ENCODE measurements around the gene MYBPC3. TPM values are rescaled to one million over a fixed set of nuclear protein-coding genes. Genes with fewer than 3 reads are reported as not detected.
"Not testable (repeated sequence)": the region's sequence is repeated elsewhere in the genome, so short reads cannot be mapped to it uniquely, and the experiment has no call there.

Gene MYBPC3
- total RNA-seq, 1 donor from 2014 or later, result not detected

DNA sequence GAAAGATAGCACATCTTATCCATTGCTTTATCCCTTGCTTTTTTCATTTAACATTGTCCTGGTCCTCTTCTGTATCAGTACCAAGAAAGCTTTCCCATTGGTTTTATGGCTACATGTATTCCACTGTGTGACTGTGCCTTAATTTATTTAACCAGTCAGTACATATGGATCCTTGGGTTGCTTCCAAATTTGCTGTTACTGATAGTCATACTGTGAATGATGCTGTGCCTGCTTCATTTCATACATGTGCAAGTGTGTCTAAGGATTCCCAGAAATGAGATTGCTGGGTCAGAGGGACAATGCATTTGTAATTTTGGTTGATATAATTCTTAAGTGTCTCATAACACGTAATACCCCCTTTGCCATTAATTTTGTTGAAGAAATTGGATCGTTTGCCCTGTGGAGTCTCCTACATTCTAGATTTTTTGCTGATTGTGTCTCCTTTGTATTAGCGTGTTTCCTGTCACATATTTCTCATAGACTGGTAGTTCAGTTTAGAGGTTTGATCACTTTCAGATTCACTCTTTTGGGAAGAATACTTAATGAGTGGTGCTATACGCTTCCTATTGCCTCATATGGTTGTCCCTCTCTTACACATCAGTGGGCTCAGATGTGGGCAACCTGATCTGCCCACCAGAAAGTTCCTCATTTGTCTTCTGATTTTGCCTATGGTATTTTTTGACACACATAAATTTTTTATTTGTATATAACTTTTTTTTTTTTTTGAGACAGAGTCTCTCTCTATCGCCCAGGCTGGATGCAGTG is 35.3 kb downstream of the MYBPC3 start:
- no peaks in the 10 kb centered on the region for H3K27me3 ChIP-seq
- H3K9me3 ChIP-seq, result no peaks in the 10 kb centered on the region
- DNase-seq (ENCODE audit: extremely low spot score in 2 of 2), result no peak
- no peak overlapping the region for H3K27ac ChIP-seq
- no peaks in the 10 kb centered on the region for H3K4me1 ChIP-seq
- TF ChIP-seq, protein P1, sequence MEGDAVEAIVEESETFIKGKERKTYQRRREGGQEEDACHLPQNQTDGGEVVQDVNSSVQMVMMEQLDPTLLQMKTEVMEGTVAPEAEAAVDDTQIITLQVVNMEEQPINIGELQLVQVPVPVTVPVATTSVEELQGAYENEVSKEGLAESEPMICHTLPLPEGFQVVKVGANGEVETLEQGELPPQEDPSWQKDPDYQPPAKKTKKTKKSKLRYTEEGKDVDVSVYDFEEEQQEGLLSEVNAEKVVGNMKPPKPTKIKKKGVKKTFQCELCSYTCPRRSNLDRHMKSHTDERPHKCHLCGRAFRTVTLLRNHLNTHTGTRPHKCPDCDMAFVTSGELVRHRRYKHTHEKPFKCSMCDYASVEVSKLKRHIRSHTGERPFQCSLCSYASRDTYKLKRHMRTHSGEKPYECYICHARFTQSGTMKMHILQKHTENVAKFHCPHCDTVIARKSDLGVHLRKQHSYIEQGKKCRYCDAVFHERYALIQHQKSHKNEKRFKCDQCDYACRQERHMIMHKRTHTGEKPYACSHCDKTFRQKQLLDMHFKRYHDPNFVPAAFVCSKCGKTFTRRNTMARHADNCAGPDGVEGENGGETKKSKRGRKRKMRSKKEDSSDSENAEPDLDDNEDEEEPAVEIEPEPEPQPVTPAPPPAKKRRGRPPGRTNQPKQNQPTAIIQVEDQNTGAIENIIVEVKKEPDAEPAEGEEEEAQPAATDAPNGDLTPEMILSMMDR (IDR thresholded peaks at IDR 0.05), result no peak
- TF ChIP-seq POLR2A (IDR thresholded peaks at IDR 0.05), result no peak
- no peak for TF ChIP-seq POLR2AphosphoS5 (IDR thresholded peaks at IDR 0.05; ENCODE audit: insufficient read depth in 1 of 2, low read depth in 1 of 2)
- H3K36me3 ChIP-seq, result peaks cover 0 to 74% of the 10 kb centered on the region in 2 donors
- H3K4me3 ChIP-seq, result no peak overlapping the region
- intact Hi-C loops (cut with DNase I), result no loop called here

DNA sequence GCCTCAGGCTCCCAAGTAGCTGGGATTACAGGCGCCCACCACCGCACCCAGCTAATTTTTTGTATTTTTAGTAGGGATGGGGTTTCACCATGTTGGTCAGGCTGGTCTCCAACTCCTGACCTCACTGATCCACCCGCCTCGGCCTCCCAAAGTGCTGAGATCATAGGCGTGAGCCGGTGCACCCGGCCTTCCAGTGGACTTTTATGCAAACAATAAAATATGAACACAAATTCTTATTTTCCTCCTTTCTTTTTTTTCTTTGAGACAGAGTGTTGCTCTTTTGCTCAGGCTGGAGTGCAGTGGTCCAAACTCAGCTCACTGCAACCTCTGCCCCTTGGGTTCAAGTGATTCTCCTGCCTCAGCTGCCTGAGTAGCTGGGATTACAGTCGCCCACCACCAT is 36.0 kb downstream of the MYBPC3 start:
- H3K27ac ChIP-seq; H3K4me3 ChIP-seq; DNase-seq (ENCODE audit: extremely low spot score in 2 of 2); H3K4me1 ChIP-seq; H3K27me3 ChIP-seq; intact Hi-C loops (cut with DNase I); H3K9me3 ChIP-seq: not testable (repeated sequence)
- H3K36me3 ChIP-seq, result peaks cover 0 to 74% of the 10 kb centered on the region in 2 donors

DNA sequence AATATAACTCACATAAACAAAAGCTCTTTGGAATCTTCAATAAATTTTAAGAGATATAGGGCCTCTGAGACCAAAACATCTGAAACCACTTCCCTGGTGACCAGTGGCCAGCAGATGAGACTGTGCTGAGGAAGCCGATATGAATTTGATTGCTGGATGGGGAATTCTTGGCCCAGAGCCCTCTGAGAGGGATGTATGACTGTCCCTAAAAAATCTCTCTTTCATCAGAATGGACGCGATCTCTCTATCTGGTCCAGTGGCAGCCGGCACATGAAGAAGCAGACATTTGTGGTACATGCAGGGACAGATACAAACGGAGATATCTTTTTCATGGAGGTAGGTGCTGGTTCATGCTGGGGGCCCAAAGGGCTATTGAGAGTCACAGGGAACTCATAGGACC is 37.5 kb downstream of the MYBPC3 start:
- Histone ChIP-seq H3K36me3 (peaks cover 0 to 81% of the 10 kb centered on the region in 2 donors), H3K27me3 (no peaks in the 10 kb centered on the region), H3K4me1 (no peaks in the 10 kb centered on the region), H3K27ac (no peak overlapping the region), H3K4me3 (no peak overlapping the region), H3K9me3 (no peaks in the 10 kb centered on the region)
- intact Hi-C loops (cut with DNase I), result no loop called here
- DNase-seq (ENCODE audit: extremely low spot score in 2 of 2), result no peak
- TF ChIP-seq POLR2A (IDR thresholded peaks at IDR 0.05) (no peak), POLR2AphosphoS5 (IDR thresholded peaks at IDR 0.05; ENCODE audit: insufficient read depth in 1 of 2, low read depth in 1 of 2) (no peak)
- TF ChIP-seq, protein P1 (IDR thresholded peaks at IDR 0.05), result no peak

DNA sequence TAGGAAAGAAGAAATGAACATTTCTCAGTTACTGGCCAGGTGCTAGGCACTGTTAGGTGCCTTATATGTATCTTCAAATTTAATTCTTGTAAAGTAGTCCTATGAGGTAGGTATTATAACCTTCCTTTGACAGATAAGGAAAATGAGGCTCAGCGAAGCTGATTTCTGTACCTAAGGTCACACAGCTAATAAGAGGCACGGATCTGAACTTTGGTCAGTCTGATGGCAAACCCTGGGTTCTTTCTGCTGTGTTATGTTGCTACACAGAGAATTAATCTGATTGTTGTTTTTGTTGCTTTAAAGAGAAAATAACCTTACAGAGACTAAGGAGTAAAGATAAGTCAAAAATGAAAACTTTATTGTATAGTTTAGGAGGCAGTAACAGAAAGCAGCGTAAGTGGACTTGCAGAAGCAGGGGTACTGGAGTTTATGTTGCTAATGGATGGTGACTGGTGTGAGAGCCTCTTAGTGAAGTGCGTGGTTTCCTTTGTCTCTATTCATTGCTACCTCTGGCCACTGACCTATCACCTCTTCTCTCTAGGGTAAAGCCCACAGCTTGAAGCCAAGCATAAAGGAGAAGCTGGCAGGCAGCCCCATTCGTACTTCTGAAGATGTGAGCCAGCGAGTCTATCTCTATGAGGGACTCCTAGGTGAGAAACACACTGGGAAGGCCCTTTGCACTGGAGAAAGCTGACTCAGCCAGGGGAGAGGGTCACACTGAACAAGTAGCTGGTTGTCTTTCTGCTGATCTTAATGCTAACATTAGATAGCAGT is 44.3 kb downstream of the MYBPC3 start:
- H3K9me3 ChIP-seq, result no peaks in the 10 kb centered on the region
- no peak for TF ChIP-seq POLR2A (IDR thresholded peaks at IDR 0.05)
- no peak for DNase-seq (ENCODE audit: extremely low spot score in 2 of 2)
- no peak overlapping the region for H3K4me3 ChIP-seq
- H3K27ac ChIP-seq, result no peak overlapping the region
- intact Hi-C loops (cut with DNase I), result no loop called here
- peaks cover 6 to 86% of the 10 kb centered on the region in 2 donors for H3K36me3 ChIP-seq
- H3K4me1 ChIP-seq, result no peaks in the 10 kb centered on the region
- H3K27me3 ChIP-seq, result no peaks in the 10 kb centered on the region

DNA sequence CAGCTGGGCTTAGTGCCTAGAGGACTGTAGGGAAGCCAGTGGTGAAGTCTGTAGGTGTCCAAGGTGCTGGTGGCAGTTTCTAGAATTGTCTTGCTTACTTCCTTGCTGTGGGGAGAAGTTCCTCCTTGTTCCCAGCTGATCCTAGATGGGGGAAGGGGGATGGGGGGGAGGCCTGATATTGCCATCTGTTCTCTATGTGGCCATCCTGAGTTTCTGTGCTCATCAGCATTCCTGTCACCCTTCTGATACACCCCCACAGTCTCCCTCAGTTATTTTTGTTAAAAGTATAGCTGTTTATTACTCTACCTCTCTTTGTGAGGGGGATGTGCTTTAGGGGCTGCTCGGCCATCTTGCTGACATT is 46.0 kb downstream of the MYBPC3 start:
- H3K4me1 ChIP-seq, result no peaks in the 10 kb centered on the region
- intact Hi-C loops (cut with DNase I), result no loop called here
- H3K27ac ChIP-seq, result no peak overlapping the region
- peaks cover 6 to 87% of the 10 kb centered on the region in 2 donors for H3K36me3 ChIP-seq
- no peak overlapping the region for H3K4me3 ChIP-seq
- no peaks in the 10 kb centered on the region for H3K27me3 ChIP-seq
- no peak for DNase-seq (ENCODE audit: extremely low spot score in 2 of 2)
- H3K9me3 ChIP-seq, result peaks cover 10% of the 10 kb centered on the region
- TF ChIP-seq POLR2AphosphoS5 (IDR thresholded peaks at IDR 0.05; ENCODE audit: insufficient read depth in 1 of 2, low read depth in 1 of 2) (no peak), POLR2A (IDR thresholded peaks at IDR 0.05) (no peak)
- TF ChIP-seq, protein P1 (IDR thresholded peaks at IDR 0.05), result no peak

All from vagina (tissue), 2 donors.